Measurements from ENCODE around the gene C2orf78.
"Not testable (repeated sequence)": the region's sequence is repeated elsewhere in the genome, so short reads cannot be mapped to it uniquely, and the experiment has no call there.

The C2orf78 gene

GRCh38 chr2:73766994-73767393 is 17.0 kb upstream of the C2orf78 start:
- Mint-ChIP-seq H3K27me3 (no peaks in the 10 kb centered on the region), H3K27ac (no peak overlapping the region), H3K9me3 (ENCODE audit: low read depth) (no peaks in the 10 kb centered on the region)

GRCh38 chr2:73770725-73771124 is 13.3 kb upstream of the C2orf78 start:
- H3K4me3 Mint-ChIP-seq: no peak overlapping the region

More at GRCh38 chr2:73766994-73767393, 17.0 kb upstream of the C2orf78 start:
- peaks cover 24% of the 10 kb centered on the region for H3K4me1 Mint-ChIP-seq (ENCODE audit: low read depth)
- H3K36me3 Mint-ChIP-seq: peaks cover 13% of the 10 kb centered on the region
- H3K4me3 Mint-ChIP-seq: no peak overlapping the region

GRCh38 chr2:73772819-73773218 is 11.2 kb upstream of the C2orf78 start:
- no peaks in the 10 kb centered on the region for H3K27me3 Mint-ChIP-seq
- H3K27ac Mint-ChIP-seq: no peak overlapping the region
- no peaks in the 10 kb centered on the region for H3K9me3 Mint-ChIP-seq (ENCODE audit: low read depth)
- H3K36me3 Mint-ChIP-seq: peaks cover 24% of the 10 kb centered on the region
- H3K4me3 Mint-ChIP-seq: no peak overlapping the region
- peaks cover 55% of the 10 kb centered on the region for H3K4me1 Mint-ChIP-seq (ENCODE audit: low read depth)

More at GRCh38 chr2:73770725-73771124, 13.3 kb upstream of the C2orf78 start:
- Mint-ChIP-seq H3K27me3 (no peaks in the 10 kb centered on the region), H3K9me3 (ENCODE audit: low read depth) (no peaks in the 10 kb centered on the region), H3K27ac (no peak overlapping the region), H3K36me3 (peaks cover 24% of the 10 kb centered on the region), H3K4me1 (ENCODE audit: low read depth) (peaks cover 42% of the 10 kb centered on the region)

GRCh38 chr2:73776381-73776780 is 7.6 kb upstream of the C2orf78 start:
- H3K27ac Mint-ChIP-seq: no peak overlapping the region
- H3K27me3 Mint-ChIP-seq: no peaks in the 10 kb centered on the region
- peaks cover 16% of the 10 kb centered on the region for H3K36me3 Mint-ChIP-seq
- no peaks in the 10 kb centered on the region for H3K9me3 Mint-ChIP-seq (ENCODE audit: low read depth)
- no peak overlapping the region for H3K4me3 Mint-ChIP-seq
- H3K4me1 Mint-ChIP-seq (ENCODE audit: low read depth): peaks cover 57% of the 10 kb centered on the region

GRCh38 chr2:73776869-73777519 is 7.0 kb upstream of the C2orf78 start:
- Mint-ChIP-seq H3K9me3 (ENCODE audit: low read depth) (no peaks in the 10 kb centered on the region), H3K36me3 (peaks cover 16% of the 10 kb centered on the region), H3K4me3 (peak overlapping the region; percentile 61), H3K27me3 (no peaks in the 10 kb centered on the region), H3K4me1 (ENCODE audit: low read depth) (peaks cover 56% of the 10 kb centered on the region), H3K27ac (no peak overlapping the region)

- peaks cover 48% of the 10 kb centered on the region for H3K4me1 Mint-ChIP-seq (ENCODE audit: low read depth)
- not testable (repeated sequence) for H3K27me3 Mint-ChIP-seq
These were observed 5.0 kb upstream of the C2orf78 start for GRCh38 chr2:73778867-73779466.

GRCh38 chr2:73779467-73780236 is 4.3 kb upstream of the C2orf78 start, which contains the start of gene DUSP11:
TSS of gene DUSP11 (minus strand) at chr2:73780103. CDS start at chr2:73779974, 129 bp downstream.
- Mint-ChIP-seq H3K27me3 (no peaks in the 10 kb centered on the region), H3K9me3 (ENCODE audit: low read depth) (no peaks in the 10 kb centered on the region), H3K4me3 (peak within 1 kb of the TSS; percentile 99), H3K27ac (peak within 1 kb of the TSS; percentile 96), H3K4me1 (ENCODE audit: low read depth) (peaks cover 41% of the 10 kb centered on the region), H3K36me3 (peaks cover 7% of the 10 kb centered on the region)

More at GRCh38 chr2:73778867-73779466, 5.0 kb upstream of the C2orf78 start:
- Mint-ChIP-seq H3K36me3 (peaks cover 13% of the 10 kb centered on the region), H3K27ac (peak overlapping the region; percentile 96), H3K4me3 (peak overlapping the region; percentile 99)
- not testable (repeated sequence) for H3K9me3 Mint-ChIP-seq (ENCODE audit: low read depth)

- H3K27ac Mint-ChIP-seq: peak overlapping the region; percentile 96
- peaks cover 36% of the 10 kb centered on the region for H3K4me1 Mint-ChIP-seq (ENCODE audit: low read depth)
- H3K9me3 Mint-ChIP-seq (ENCODE audit: low read depth): no peaks in the 10 kb centered on the region
These were observed 3.8 kb upstream of the C2orf78 start for GRCh38 chr2:73780237-73780582.

GRCh38 chr2:73783402-73783801 is 581 bp upstream of the C2orf78 start:
- not testable (repeated sequence) for H3K9me3 Mint-ChIP-seq (ENCODE audit: low read depth)

More at GRCh38 chr2:73780237-73780582, 3.8 kb upstream of the C2orf78 start:
- Mint-ChIP-seq H3K27me3 (no peaks in the 10 kb centered on the region), H3K36me3 (peaks cover 3% of the 10 kb centered on the region), H3K4me3 (peak overlapping the region; percentile 99)

GRCh38 chr2:73811878-73812277 is 27.9 kb downstream of the C2orf78 start:
- no peak overlapping the region for H3K4me3 Mint-ChIP-seq
- H3K27ac Mint-ChIP-seq: no peak overlapping the region

More at GRCh38 chr2:73783402-73783801, 581 bp upstream of the C2orf78 start:
- H3K27me3 Mint-ChIP-seq, H3K27ac Mint-ChIP-seq, H3K36me3 Mint-ChIP-seq, H3K4me3 Mint-ChIP-seq: not testable (repeated sequence)
- H3K4me1 Mint-ChIP-seq (ENCODE audit: low read depth): peaks cover 15% of the 10 kb centered on the region

GRCh38 chr2:73812635-73813034 is 28.7 kb downstream of the C2orf78 start:
- Mint-ChIP-seq H3K4me1 (ENCODE audit: low read depth) (no peaks in the 10 kb centered on the region), H3K9me3 (ENCODE audit: low read depth) (no peaks in the 10 kb centered on the region)

More at GRCh38 chr2:73811878-73812277, 27.9 kb downstream of the C2orf78 start:
- no peaks in the 10 kb centered on the region for H3K27me3 Mint-ChIP-seq
- H3K4me1 Mint-ChIP-seq (ENCODE audit: low read depth): no peaks in the 10 kb centered on the region
- H3K9me3 Mint-ChIP-seq (ENCODE audit: low read depth): no peaks in the 10 kb centered on the region
- H3K36me3 Mint-ChIP-seq: no peaks in the 10 kb centered on the region

GRCh38 chr2:73818296-73818695 is 34.3 kb downstream of the C2orf78 start:
- H3K27me3 Mint-ChIP-seq: peaks cover 2% of the 10 kb centered on the region
- no peak overlapping the region for H3K27ac Mint-ChIP-seq
- no peaks in the 10 kb centered on the region for H3K36me3 Mint-ChIP-seq
- no peaks in the 10 kb centered on the region for H3K9me3 Mint-ChIP-seq (ENCODE audit: low read depth)
- H3K4me1 Mint-ChIP-seq (ENCODE audit: low read depth): peaks cover 7% of the 10 kb centered on the region
- H3K4me3 Mint-ChIP-seq: no peak overlapping the region

More at GRCh38 chr2:73812635-73813034, 28.7 kb downstream of the C2orf78 start:
- H3K27me3 Mint-ChIP-seq: no peaks in the 10 kb centered on the region
- H3K4me3 Mint-ChIP-seq: no peak overlapping the region
- H3K36me3 Mint-ChIP-seq: no peaks in the 10 kb centered on the region
- H3K27ac Mint-ChIP-seq: no peak overlapping the region

- H3K4me3 Mint-ChIP-seq: no peak overlapping the region
- peaks cover 2% of the 10 kb centered on the region for H3K27me3 Mint-ChIP-seq
- no peaks in the 10 kb centered on the region for H3K9me3 Mint-ChIP-seq (ENCODE audit: low read depth)
- H3K4me1 Mint-ChIP-seq (ENCODE audit: low read depth): peaks cover 8% of the 10 kb centered on the region
- H3K36me3 Mint-ChIP-seq: no peaks in the 10 kb centered on the region
- no peak overlapping the region for H3K27ac Mint-ChIP-seq
These were observed 37.2 kb downstream of the C2orf78 start for GRCh38 chr2:73821227-73821626.

GRCh38 chr2:73821669-73822068 is 37.7 kb downstream of the C2orf78 start:
- Mint-ChIP-seq H3K9me3 (ENCODE audit: low read depth) (no peaks in the 10 kb centered on the region), H3K4me1 (ENCODE audit: low read depth) (peaks cover 8% of the 10 kb centered on the region), H3K27ac (no peak overlapping the region), H3K4me3 (no peak overlapping the region), H3K27me3 (peaks cover 2% of the 10 kb centered on the region), H3K36me3 (no peaks in the 10 kb centered on the region)

- Mint-ChIP-seq H3K36me3 (no peaks in the 10 kb centered on the region), H3K27ac (no peak overlapping the region), H3K4me3 (no peak overlapping the region), H3K4me1 (ENCODE audit: low read depth) (peaks cover 8% of the 10 kb centered on the region), H3K27me3 (peaks cover 2% of the 10 kb centered on the region), H3K9me3 (ENCODE audit: low read depth) (no peaks in the 10 kb centered on the region)
These were observed 38.3 kb downstream of the C2orf78 start for GRCh38 chr2:73822276-73822675.
